Measurements from ENCODE around the gene SPINDOC. TPM values are rescaled to one million over a fixed set of nuclear protein-coding genes. Genes with fewer than 3 reads are reported as not detected.
A peak's percentile ranks its signal among the peaks of the same experiment; 100 is the strongest.

SPINDOC gene
- total and polyA plus RNA-seq, 9 of the 15 experiments (the other 6 are each of a cell fraction or from before 2014, with no cell fraction given): 0.70 to 36.3 (median 19.6) TPM

DNA sequence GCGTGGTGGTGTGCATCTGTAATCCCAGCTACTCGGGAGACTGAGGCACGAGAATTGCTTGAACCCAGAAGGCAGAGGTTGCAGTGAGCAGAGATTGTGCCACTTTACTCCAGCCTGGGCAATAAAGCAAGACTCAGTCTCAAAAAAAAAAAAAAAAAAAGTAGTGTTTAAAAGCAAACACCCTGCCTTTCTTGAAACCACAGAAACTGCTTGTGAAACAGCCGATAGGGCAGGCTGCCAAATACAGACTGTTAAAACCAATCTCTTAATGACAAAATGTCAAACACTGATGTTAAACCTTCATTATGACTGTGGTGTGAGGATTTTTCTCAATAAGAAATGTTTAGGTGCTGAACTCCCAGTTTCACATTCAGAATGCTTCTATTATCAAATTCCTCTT lies 53.0 kb downstream of the SPINDOC start (continued):
- TF ChIP-seq ZKSCAN8 (CRISPR knock-in tag; IDR thresholded peaks at IDR 0.05): no peak
- TF ChIP-seq, protein P1, sequence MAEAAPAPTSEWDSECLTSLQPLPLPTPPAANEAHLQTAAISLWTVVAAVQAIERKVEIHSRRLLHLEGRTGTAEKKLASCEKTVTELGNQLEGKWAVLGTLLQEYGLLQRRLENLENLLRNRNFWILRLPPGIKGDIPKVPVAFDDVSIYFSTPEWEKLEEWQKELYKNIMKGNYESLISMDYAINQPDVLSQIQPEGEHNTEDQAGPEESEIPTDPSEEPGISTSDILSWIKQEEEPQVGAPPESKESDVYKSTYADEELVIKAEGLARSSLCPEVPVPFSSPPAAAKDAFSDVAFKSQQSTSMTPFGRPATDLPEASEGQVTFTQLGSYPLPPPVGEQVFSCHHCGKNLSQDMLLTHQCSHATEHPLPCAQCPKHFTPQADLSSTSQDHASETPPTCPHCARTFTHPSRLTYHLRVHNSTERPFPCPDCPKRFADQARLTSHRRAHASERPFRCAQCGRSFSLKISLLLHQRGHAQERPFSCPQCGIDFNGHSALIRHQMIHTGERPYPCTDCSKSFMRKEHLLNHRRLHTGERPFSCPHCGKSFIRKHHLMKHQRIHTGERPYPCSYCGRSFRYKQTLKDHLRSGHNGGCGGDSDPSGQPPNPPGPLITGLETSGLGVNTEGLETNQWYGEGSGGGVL (CRISPR knock-in tag; IDR thresholded peaks at IDR 0.05): no peak
- TF ChIP-seq, protein P2, sequence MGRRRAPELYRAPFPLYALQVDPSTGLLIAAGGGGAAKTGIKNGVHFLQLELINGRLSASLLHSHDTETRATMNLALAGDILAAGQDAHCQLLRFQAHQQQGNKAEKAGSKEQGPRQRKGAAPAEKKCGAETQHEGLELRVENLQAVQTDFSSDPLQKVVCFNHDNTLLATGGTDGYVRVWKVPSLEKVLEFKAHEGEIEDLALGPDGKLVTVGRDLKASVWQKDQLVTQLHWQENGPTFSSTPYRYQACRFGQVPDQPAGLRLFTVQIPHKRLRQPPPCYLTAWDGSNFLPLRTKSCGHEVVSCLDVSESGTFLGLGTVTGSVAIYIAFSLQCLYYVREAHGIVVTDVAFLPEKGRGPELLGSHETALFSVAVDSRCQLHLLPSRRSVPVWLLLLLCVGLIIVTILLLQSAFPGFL (CRISPR knock-in tag; IDR thresholded peaks at IDR 0.05): no peak
- no peak for TF ChIP-seq ZNF311 (CRISPR knock-in tag; IDR thresholded peaks at IDR 0.05)
- TF ChIP-seq, protein P3, sequence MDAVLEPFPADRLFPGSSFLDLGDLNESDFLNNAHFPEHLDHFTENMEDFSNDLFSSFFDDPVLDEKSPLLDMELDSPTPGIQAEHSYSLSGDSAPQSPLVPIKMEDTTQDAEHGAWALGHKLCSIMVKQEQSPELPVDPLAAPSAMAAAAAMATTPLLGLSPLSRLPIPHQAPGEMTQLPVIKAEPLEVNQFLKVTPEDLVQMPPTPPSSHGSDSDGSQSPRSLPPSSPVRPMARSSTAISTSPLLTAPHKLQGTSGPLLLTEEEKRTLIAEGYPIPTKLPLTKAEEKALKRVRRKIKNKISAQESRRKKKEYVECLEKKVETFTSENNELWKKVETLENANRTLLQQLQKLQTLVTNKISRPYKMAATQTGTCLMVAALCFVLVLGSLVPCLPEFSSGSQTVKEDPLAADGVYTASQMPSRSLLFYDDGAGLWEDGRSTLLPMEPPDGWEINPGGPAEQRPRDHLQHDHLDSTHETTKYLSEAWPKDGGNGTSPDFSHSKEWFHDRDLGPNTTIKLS (IDR thresholded peaks at IDR 0.05; ENCODE audit: borderline replicate concordance, low read depth): no peak

DNA sequence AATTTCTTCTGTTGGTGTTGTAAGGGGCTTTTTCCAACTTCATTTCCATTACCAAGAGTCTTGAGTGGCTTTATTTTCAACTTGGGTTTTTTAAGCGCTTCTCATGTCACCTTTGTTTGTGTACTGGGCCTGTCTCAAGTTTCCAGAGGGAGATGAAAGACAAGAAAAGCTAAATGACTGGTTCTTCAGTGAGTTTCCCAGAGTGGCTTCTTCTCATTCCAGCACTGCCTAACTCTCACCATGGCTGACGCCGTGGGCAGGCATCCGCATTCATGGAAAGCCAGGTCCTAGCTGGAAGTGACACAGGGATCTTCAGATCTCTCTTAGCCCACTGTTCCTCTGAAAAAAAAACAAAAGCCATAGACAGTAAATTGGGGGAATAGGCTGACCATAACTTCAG lies 54.3 kb downstream of the SPINDOC start:
- POLR2A ChIA-PET: interaction anchor here (0.8 to 1.0 kb wide), 2 partner anchors 9 to 11 kb away, joined by 3 to 5 read pairs; no protein-coding TSS in a partner anchor
- FAIRE-seq (no peak), ATAC-seq (no peak), DNase-seq (ENCODE audit: extremely low read depth in 1 of 4, low spot score in 3 of 4) (no peak)
- Histone ChIP-seq H3K9ac (ENCODE audit: insufficient read depth in 1 of 2, low read depth in 2 of 2, low read length in 2 of 2) (no peak overlapping the region), H3K9me3 (replicated peaks; ENCODE audit: control insufficient read depth, insufficient read depth, low read depth, low read length) (no peaks in the 10 kb centered on the region), H2AFZ (ENCODE audit: low read depth, low read length) (no peak overlapping the region), H4K20me1 (replicated peaks; ENCODE audit: control insufficient read depth, insufficient read depth, low read length) (peaks cover 4% of the 10 kb centered on the region; the same call in 1 of the 2 replicates), H3K27me3 (ENCODE audit: control insufficient read depth in 2 of 2, insufficient read depth in 2 of 2, low read length in 2 of 2) (no peaks in the 10 kb centered on the region), H3K4me1 (replicated peaks in 1 of 2; ENCODE audit: control insufficient read depth in 2 of 2, insufficient read depth in 2 of 2, low read length in 2 of 2) (peaks cover 6 to 20% of the 10 kb centered on the region in 2 experiments), H3K36me3 (ENCODE audit: control insufficient read depth, insufficient read depth, low read length) (peaks cover 38% of the 10 kb centered on the region; the same call in 2 of the 3 replicates), H3K79me2 (ENCODE audit: control insufficient read depth, insufficient read depth, low read length) (peaks cover 71% of the 10 kb centered on the region), H3K27ac (ENCODE audit: extremely low read depth, low read depth, low read length) (no peak overlapping the region), H3K4me3 (no peak overlapping the region), H3K9me1 (ENCODE audit: control insufficient read depth, insufficient read depth, low read length) (no peaks in the 10 kb centered on the region), H3K4me2 (ENCODE audit: insufficient read depth, low read length) (no peak overlapping the region)
- BruUV-seq (replicated peaks): TSS peak; percentile 18
- in situ Hi-C loops (cut with MboI): no loop called here
- 90% methylated on average over 4 of the region's 4 CpGs for WGBS (ENCODE audit: insufficient coverage, low coverage, missing lambda C conversion rate)
- intact Hi-C loops (cut with micrococcal nuclease): no loop called here
- CTCF ChIA-PET (ENCODE audit: low intra/inter-chr PET ratio): no interaction called here
- TF ChIP-seq EP400 (IDR thresholded peaks at IDR 0.05) (no peak), GABPB2 (CRISPR knock-in tag; conservative IDR thresholded peaks at IDR 0.05) (no peak), BRF1 (IDR thresholded peaks at IDR 0.05; ENCODE audit: borderline replicate concordance, extremely low read depth, insufficient read length) (no peak), FUS (optimal IDR thresholded peaks at IDR 0.05; ENCODE audit: low read depth, low read length) (no peak), U2AF1 (optimal IDR thresholded peaks at IDR 0.05; ENCODE audit: low read depth, low read length) (no peak), MECOM (CRISPR knock-in tag; IDR thresholded peaks at IDR 0.05) (no peak)
- TF ChIP-seq, protein P4, sequence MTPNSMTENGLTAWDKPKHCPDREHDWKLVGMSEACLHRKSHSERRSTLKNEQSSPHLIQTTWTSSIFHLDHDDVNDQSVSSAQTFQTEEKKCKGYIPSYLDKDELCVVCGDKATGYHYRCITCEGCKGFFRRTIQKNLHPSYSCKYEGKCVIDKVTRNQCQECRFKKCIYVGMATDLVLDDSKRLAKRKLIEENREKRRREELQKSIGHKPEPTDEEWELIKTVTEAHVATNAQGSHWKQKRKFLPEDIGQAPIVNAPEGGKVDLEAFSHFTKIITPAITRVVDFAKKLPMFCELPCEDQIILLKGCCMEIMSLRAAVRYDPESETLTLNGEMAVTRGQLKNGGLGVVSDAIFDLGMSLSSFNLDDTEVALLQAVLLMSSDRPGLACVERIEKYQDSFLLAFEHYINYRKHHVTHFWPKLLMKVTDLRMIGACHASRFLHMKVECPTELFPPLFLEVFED (CRISPR knock-in tag; conservative IDR thresholded peaks at IDR 0.05): no peak
- TF ChIP-seq, protein P5, sequence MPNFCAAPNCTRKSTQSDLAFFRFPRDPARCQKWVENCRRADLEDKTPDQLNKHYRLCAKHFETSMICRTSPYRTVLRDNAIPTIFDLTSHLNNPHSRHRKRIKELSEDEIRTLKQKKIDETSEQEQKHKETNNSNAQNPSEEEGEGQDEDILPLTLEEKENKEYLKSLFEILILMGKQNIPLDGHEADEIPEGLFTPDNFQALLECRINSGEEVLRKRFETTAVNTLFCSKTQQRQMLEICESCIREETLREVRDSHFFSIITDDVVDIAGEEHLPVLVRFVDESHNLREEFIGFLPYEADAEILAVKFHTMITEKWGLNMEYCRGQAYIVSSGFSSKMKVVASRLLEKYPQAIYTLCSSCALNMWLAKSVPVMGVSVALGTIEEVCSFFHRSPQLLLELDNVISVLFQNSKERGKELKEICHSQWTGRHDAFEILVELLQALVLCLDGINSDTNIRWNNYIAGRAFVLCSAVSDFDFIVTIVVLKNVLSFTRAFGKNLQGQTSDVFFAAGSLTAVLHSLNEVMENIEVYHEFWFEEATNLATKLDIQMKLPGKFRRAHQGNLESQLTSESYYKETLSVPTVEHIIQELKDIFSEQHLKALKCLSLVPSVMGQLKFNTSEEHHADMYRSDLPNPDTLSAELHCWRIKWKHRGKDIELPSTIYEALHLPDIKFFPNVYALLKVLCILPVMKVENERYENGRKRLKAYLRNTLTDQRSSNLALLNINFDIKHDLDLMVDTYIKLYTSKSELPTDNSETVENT (CRISPR knock-in tag; IDR thresholded peaks at IDR 0.05): no peak

Measured in K562 (cell line).